Activated CD4-positive, alpha-beta T cell treated with anti-CD3 and anti-CD28 coated beads for 24 hours (primary cell): ENCODE measurements around the gene ANKRD33B.
"Not testable (repeated sequence)": the region's sequence is repeated elsewhere in the genome, so short reads cannot be mapped to it uniquely, and the experiment has no call there.

Experiments used
- DNase-seq, 2 donors: peaks; one replicate each; pipeline ENCODE4 v3.0.0-alpha.2; 2020; ENCODE audit warnings: low read depth in 2 of 2

The ANKRD33B gene

DNA sequence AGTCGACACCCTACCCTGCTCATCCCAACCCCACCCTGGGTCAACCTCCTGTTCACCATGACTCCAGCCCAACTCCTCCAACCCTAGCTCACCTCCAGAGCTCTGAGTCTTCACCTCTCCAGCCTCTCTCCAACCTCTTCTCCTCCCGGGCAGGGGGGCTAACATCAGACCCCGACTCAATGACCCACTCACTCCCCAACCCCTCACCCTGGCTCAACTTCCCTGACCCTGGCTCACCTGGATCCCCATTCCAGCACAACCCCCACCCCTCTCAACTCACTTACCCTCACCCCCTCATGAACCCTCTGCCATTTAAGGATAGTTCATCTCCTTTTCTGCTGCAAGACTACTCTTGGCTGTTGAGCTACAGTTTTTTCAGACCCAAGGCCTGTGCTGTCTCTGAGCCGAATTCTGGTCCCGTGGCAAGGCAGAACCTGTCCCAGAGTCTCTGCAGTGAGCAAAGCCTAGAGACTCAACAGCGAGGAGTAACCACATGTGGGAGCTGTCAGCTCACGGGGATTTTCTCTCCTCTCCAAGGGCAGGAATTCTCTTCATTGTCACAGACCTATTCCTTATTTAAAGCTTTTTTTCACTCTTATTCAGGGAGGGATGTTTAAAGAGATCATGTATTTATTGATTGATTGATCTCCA, 29.8 kb downstream of the ANKRD33B start:
- no peak for DNase-seq

DNA sequence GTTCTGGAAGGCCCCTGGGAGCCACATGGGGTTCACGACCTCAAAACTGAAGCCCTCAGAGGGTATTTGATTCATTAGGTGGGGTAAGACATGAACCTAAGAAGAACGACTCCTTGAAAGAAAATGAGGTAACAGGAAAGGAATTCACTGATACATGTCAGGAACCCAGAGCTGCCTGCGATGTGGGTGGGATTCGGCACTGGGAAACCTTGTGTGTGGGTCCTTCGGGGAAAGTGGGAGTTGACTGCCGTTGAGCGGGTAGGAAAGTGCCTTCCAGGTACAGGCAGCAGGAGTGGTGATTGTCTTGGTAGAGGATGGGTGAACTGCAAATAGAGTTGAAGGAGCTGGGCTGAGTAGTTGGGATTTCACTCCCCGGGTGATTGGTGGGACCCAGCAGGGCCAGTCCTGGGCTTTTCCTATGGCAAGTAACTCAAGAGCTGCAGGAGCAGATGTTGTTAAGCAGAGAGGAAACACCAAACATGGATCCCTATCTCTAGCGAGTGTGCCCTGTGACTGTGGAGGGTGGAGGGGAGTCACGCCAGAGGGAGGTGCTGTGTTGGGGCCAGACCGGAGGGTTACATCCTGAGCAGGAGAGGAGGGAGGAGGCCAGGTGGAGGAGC, 30.8 kb downstream of the ANKRD33B start:
- no peak for DNase-seq

DNA sequence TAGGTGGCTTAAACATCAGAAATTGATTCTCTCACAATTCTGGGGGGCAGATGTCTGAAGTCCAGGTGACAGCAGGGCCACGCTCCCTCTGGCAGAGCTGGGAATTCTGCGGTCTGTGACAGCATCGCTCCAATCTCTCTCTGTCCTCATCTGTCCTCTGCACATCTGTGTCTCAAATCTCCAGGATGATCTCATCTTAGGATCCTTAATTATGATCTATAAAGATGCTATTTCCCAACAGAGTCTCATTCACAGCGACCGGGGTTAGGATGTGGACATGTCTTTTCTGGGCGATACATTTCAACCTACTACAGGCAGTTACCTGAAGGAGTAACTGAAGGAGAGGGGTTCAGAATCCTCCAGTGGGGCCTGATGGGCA, 31.4 kb downstream of the ANKRD33B start:
- DNase-seq, result no peak

DNA sequence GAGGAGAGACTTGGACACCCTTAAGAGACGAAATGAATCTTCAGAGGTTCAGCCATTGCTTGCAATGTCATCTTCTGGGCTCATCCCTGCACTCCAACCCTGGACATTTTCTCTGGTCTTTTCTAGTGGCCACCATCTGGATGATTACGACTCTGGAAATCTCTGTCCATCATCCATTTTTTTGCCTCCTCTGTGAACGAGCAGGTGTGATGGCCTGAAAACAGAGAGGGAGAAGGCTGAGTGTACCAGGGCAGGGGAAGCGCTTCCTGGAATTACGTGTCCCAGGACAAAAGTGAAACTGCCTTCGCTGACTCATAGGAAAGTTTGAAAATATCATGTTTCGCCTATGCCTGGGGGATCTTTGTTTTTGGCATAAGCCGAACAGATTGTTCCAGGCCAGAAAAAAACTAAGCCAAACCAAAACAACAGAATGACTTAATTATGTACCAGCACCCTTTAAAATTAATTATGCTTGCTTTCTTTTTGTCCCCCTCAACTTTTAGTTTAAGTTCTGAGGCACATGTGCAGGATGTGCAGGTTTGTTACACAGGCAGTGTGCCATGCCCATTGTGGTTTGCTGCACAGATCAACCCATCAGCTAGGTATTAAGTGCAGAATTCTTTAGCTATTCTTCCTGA, 31.9 kb downstream of the ANKRD33B start:
- DNase-seq, result peak; percentile 11 to 24

DNA sequence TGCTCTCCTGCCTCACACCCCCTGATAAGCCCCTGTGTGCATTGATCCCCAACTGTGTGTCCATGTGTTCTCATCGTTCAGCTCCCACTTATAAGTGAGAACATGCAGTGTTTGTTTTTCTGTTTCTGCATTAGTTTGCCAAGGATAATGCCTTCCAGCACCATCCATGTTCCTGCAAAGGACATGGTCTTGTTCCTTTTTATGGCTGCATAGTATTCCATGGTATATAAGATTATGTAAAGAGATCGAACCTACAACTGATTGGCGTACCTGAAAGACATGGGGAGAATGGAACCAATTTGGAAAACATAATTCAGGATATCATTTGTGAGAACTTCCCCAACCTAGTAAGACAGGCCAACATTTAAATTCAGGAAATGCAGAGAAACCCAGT, 32.4 kb downstream of the ANKRD33B start:
- no peak for DNase-seq

DNA sequence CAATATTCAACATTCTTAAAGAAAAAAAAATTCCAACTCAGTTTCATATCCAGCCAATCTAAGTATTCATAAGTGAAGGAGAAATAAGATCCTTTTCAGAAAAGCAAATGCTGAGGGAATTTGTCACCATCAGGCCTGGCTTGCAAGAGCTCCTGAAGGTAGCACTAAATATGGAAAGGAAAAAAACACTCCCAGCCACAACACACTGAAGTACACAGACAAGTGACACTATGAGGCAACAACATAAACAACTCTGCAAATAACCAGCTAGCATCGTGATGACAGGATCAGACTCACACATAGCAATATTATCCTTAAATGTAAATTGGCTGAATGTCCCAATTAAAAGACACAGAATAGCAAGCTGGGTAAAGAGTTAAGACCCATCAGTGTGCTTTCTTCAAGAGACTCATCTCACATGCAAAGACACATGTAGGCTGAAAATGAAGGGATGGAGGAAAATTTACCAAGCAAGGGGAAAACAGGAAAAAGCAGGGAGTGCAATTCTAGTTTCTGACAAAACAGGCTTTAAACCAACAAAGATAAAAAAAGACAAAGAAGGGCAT, 33.1 kb downstream of the ANKRD33B start:
- no peak for DNase-seq

DNA sequence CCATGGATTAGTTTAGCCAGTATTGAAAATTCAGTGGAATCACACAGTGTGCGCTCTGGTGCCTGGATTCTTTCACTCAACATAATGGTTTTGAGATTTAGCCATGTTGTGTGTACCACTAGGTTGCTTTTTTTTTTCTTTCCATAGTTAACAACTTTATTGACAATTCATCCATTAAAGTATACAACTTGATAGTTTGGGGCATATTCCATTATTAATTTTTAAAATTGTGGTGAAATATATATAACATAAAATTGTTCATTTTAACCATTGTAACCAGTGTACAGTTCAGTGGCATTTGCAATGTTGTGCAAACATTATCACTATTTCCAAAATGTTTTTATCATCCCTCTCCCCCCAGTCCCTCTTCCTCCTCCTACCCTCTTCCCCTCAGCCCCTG, 35.2 kb downstream of the ANKRD33B start:
- DNase-seq, result no peak

DNA sequence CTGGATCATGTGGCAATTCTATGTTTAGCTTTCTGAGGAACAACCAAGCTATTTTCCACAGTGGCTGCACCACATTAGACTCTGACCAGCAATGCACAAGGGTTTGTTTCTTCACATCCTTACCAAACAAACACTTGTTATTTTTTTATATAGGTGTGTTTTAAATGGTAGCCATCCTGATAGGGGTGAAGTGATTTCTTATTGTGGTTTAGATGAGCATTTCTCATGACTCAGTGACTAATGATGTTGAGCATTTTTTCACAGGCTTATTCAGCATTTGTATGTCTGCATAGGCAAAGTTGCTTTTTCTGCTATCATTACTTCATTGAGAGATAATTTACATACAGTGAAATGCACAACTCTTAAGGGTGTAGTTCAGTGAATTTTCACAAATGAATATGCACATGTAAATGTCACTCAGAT, 36.0 kb downstream of the ANKRD33B start:
- no peak for DNase-seq

DNA sequence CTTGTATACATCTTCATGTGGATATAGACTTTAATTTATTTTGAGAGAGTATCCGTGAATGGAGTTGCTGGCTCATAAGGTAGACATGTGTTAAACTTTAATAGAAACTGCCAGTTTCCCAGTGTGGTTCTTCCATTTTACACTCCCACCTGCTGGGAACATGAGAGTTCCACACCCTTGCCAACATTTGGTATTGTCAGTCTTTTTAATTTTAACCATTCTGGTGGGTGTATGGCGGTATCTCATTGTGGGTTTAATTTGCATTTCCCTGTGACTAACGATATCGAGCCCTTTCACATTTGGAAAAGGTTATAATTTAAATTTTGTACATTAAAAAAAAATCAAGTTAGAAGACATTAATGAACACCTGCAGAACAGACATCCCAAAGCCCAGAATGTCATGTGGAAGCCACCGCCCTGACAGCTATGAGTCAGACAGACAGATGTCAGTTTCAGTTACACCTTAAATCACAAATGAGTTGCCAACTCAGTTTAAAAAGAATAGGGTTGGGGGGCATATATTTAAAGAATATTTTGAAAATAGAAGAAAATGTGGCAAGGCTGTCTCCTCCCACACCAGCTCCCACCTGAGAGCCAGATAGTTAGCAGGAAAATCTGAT, 36.9 kb downstream of the ANKRD33B start:
- no peak for DNase-seq

DNA sequence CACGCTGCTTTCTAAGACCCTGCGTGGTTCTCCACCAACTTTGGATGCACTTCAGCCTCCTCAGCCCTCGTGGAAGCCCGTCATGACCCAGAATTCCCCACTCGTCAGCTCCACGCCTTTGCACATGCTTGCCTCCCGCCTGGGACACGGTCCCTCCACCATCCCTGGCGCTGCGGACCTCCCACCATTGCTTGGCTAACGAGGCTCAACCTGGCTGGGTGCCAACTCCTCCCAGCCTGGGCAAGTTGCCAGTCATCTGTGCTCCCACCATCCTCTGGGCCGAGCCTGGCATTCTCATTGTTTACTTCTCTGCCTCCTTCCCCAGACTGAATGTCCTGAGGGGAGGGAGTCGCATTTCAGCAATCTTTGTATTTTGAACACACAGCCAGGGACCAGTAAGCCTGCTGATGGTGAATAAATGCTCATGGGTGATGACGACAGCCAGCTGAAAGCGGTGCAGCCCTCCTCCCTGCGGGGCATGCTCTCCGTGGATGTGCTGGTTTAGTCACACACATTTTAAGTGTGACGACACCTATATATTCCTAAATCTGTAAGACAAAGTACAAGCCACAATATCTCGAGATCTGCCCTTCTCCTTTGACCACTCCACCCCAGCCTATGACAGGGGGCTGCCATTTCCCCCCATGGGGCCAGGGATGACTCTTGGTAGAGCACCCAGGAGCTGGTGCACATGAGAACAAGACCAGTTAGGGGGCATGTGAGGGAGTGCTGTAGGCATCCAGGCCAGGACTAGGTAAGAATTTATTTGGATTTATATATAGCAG, 37.6 kb downstream of the ANKRD33B start:
- DNase-seq, result no peak

DNA sequence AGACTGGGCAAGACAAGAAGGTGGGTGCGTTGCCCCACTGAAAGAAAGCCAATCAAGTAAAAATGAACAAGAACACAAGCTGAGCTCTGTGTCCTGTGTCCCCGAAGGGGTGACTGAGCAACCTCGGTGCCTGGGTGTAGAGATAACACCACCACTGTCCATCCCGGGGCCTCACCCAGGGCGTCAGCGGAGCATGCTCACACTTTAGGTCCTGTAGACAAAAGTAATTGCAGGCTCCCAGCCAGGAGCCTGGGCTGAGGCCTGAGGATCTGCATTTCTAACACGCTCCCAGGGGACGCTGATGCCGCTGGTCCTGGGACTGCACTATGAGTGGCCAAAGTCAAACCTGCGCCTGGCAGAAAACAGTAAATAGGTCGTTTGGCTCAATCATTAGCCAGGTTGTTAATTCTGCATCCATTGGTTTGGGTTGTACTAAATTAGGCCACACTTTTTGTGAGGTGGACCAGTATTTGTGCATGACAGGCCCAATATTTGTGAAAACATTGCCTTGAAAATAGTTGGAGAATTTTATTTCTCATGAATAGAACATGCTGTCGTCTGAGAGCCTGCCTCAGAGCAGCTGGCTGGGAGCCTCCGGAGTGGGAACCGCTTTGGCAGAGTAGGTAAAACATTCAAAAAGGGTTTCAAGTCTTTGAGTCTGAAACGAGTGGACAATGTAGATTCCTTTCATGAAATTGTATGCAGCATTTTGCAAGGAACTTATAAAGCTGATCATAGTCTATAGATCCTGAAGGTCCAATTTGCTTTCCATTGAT, 38.3 kb downstream of the ANKRD33B start:
- no peak for DNase-seq

DNA sequence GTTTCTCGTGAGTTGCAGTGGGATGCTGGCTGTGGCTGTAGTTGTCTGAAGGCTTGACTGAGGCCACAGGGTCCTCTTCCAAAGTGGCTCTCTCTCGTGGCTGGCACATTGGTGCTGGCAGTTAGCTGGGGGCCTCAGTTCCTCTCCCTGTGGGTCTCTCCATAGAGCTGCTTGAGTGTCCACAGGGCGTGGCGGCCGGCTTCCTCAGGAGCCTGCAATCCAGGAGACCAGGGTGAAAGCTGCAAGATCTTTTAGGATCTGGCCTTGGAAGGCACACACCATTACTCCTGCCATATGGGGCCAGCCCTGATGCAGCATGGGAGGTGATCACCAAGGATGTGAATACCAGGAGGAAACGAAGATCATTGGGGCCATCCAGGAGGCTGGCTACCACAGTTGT, 41.1 kb downstream of the ANKRD33B start:
- no peak for DNase-seq

DNA sequence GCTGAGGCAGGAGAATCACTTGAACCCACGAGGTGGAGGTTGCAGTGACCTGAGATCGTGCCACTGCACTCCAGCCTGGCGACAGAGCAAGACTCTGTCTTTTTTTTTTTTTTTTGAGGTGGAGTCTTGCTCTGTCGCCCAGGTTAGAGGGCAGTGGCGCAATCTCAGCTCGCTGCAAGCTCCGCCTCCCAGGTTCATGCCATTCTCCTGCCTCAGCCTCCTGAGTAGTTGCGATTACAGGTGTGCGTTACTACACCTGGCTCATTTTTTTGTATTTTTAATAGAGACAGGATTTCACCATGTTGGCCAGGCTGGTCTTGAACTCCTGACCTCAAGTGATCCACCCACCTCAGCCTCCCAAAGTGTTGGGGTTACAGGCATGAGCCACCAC, 42.8 kb downstream of the ANKRD33B start:
- not testable (repeated sequence) for DNase-seq

DNA sequence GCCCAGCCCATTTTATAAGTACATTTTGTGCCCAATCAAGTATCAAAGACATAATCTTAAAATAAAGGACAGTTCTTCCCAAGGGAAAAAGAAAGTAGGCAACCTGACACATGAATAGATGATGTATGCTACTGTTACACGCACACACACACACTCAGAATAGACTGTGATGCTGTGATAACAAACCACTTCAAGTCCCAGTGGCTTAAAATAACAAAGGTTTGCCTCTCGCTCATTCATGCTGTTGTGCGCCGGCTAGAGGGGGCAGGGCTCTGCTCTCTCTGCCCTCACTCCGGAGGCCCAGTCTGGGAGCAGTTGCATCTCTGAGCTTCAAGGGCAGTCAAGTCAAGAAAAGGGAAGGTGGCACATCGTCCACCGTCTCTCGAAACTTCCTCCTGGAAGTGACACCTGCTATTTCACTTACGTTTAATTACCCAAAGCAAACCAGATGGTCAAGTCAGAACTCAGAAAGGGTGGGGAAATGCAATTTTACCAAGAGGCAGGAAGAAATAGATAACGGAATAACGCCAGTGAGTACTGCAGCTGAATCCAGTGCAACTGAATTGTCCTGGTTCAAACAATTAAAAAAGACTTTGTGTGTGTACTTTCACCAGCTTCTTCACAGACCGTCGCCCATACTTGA, 43.3 kb downstream of the ANKRD33B start:
- no peak for DNase-seq

DNA sequence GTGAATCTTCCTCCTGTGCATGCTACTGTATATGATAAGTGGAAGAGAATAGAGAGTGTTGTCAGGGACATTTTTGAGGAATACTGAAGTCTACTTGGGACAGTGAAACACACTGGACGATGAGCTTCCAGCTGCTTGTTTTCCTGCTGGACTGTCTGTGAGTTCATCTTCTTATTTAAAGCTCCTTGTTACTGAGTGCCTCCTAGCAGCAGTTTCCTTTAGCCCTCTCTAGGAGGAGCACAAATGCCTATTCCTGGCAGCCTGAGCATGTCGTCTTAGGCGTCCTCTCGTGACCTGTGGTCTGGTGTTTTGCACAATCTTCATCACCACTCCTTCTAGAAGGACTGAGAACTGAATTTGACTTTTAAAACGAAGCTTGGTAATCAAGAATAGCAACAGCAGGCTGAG, 43.8 kb downstream of the ANKRD33B start:
- no peak for DNase-seq

DNA sequence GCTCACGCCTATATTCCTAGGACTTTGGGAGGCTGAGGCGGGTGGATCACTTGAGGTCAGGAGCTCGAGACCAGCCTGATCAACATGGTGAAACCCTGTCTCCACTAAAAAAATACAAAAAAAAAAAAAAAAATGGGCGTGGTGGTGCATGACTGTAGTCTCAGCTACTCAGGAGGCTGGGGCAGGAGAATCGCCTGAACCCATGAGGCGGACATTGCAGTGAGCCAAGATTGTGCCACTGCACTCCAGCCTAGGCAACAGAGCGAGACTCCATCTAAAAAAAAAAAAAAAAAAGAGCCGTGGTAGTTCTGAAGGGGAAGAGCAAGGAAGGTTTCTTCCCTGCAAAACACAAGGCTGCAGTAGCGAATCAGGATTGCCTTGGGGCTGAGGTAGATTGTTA, 44.2 kb downstream of the ANKRD33B start:
- DNase-seq, result not testable (repeated sequence)

DNA sequence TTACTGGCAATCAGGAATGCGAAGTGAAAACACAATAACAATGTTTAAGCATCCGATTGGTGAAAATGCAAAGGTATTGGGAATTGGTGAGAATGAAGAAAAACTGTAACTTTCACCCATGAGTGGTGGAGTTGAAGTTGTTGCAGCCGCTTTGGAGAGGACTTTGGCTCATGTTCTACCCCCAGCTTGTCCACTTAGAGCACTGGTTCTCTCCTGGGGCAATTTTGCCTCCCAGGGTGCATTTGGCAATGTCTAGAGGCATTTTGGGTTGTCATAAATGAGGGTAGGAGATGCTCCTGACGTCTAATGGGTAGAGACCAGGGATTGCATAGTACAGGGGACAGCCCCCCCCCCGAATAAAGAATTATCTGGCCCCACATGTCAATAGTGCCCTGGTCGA, 46.2 kb downstream of the ANKRD33B start:
- no peak for DNase-seq

DNA sequence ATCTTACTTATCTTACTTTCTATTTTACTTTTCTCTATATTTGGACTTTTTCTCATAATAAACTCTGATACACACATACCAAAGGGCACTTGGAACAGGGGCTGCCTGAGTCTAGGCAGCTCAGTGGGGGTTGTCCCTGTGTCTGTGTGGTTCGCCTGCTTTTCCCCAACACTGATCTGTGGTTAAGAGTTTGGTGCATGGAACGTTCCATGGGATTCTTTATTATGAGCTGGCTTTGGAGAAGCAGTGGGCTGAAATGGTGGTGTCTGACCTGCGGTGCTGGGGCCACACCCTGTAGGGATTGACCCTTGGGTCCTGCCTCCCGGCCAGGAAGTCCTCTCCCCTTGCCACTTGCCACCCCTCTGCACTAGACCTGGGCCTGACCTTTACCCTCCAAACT, 47.4 kb downstream of the ANKRD33B start:
- DNase-seq, result no peak

DNA sequence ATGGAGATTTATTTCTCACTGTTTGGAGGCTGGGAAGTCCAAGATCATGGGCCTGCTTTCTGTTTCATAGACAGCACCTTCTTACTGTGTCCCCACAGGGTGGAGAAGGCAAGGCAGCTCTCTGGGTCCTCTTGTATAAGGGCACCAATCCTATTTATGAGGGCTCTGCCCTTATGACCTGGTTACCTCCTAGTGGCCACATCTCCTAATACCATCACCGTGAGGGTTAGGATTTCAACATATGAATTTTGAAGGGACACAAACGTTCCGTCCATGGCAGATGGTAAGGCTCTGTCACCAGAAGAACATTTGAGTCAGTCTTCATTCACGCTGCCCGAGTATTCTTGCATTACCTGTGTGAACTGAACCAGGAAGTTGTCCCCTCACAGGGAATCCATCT, 48.4 kb downstream of the ANKRD33B start:
- DNase-seq, result no peak

DNA sequence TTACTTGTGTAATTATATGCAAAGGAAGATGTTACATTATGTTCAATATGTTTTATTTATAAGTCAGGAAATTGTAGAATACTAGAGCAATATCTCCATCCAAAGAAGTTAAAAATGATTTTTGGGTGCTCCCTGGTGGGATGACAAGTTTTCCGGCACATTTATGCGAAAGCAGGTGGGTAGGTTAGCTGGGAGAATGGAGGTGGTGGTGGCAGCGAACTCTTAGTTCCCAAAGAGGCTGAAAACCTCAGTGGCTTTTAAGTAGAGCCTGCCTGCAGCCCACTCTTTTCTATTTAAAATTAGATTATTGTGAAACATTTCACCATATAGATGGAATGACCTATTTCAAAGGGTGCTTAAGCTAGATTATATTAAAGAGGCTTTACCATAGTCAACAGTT, 51.8 kb downstream of the ANKRD33B start:
- no peak for DNase-seq

DNA sequence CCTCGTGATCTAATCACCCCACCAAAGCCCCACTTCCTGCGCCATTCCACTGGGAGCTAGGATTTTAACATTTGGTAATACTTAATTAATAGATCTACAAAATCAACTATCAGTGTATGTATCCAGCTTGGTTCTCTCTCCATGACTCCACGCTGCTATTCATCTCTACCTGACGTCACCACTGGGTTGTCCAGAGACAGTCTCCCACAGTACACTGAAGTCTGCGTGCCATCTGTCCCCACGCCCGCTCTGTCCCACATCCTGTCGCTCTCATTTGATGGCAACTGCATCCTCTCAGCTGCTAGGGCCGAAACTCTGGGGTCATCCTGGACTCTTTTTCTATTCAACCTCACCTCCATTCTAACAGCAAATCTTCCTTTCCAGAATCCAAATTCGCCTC, 53.2 kb downstream of the ANKRD33B start:
- no peak for DNase-seq
